Measurements from ENCODE around the gene CKMT2.
"Not testable (repeated sequence)": the region's sequence is repeated elsewhere in the genome, so short reads cannot be mapped to it uniquely, and the experiment has no call there.

CKMT2 gene

GRCh38 chr5:81249240-81249639, 16.1 kb downstream of the CKMT2 start:
- in situ Hi-C loops (cut with HindIII; ENCODE audit: low sequenced_read_pairs) = no loop called here

- in situ Hi-C loops (cut with HindIII; ENCODE audit: low sequenced_read_pairs) = no loop called here
Measured at GRCh38 chr5:81250004-81250403, 16.9 kb downstream of the CKMT2 start.

- in situ Hi-C loops (cut with HindIII; ENCODE audit: low sequenced_read_pairs) = no loop called here
Measured at GRCh38 chr5:81251922-81252321, 18.8 kb downstream of the CKMT2 start.

GRCh38 chr5:81252904-81253303, 19.8 kb downstream of the CKMT2 start:
- in situ Hi-C loops (cut with HindIII; ENCODE audit: low sequenced_read_pairs) = no loop called here

GRCh38 chr5:81253875-81254274, 20.8 kb downstream of the CKMT2 start:
- in situ Hi-C loops (cut with HindIII; ENCODE audit: low sequenced_read_pairs) = no loop called here

- in situ Hi-C loops (cut with HindIII; ENCODE audit: low sequenced_read_pairs) = no loop called here
Measured at GRCh38 chr5:81254886-81255559, 21.9 kb downstream of the CKMT2 start.

GRCh38 chr5:81256766-81257165, 23.6 kb downstream of the CKMT2 start:
- in situ Hi-C loops (cut with HindIII; ENCODE audit: low sequenced_read_pairs) = no loop called here

- in situ Hi-C loops (cut with HindIII; ENCODE audit: low sequenced_read_pairs) = not testable (repeated sequence)
Measured at GRCh38 chr5:81262796-81263195, 29.7 kb downstream of the CKMT2 start.

GRCh38 chr5:81265101-81265500, 32.0 kb downstream of the CKMT2 start:
- in situ Hi-C loops (cut with HindIII; ENCODE audit: low sequenced_read_pairs) = no loop called here

GRCh38 chr5:81268521-81269196, 35.5 kb downstream of the CKMT2 start:
- in situ Hi-C loops (cut with HindIII; ENCODE audit: low sequenced_read_pairs) = no loop called here

- in situ Hi-C loops (cut with HindIII; ENCODE audit: low sequenced_read_pairs) = no loop called here
Measured at GRCh38 chr5:81269751-81270393, 36.8 kb downstream of the CKMT2 start.

GRCh38 chr5:81270394-81271027, 37.4 kb downstream of the CKMT2 start:
- in situ Hi-C loops (cut with HindIII; ENCODE audit: low sequenced_read_pairs) = not testable (repeated sequence)

GRCh38 chr5:81283976-81284375, 50.9 kb downstream of the CKMT2 start:
- in situ Hi-C loops (cut with HindIII; ENCODE audit: low sequenced_read_pairs) = no loop called here

GRCh38 chr5:81286059-81286617, 53.0 kb downstream of the CKMT2 start:
- in situ Hi-C loops (cut with HindIII; ENCODE audit: low sequenced_read_pairs) = no loop called here

GRCh38 chr5:81288021-81288433, 54.9 kb downstream of the CKMT2 start:
- in situ Hi-C loops (cut with HindIII; ENCODE audit: low sequenced_read_pairs) = no loop called here

GRCh38 chr5:81290146-81290545, 57.0 kb downstream of the CKMT2 start:
- in situ Hi-C loops (cut with HindIII; ENCODE audit: low sequenced_read_pairs) = no loop called here

GRCh38 chr5:81292130-81292529, 59.0 kb downstream of the CKMT2 start:
- in situ Hi-C loops (cut with HindIII; ENCODE audit: low sequenced_read_pairs) = no loop called here

- in situ Hi-C loops (cut with HindIII; ENCODE audit: low sequenced_read_pairs) = not testable (repeated sequence)
Measured at GRCh38 chr5:81294021-81294420, 60.9 kb downstream of the CKMT2 start.

- in situ Hi-C loops (cut with HindIII; ENCODE audit: low sequenced_read_pairs) = no loop called here
Measured at GRCh38 chr5:81297531-81297930, 64.4 kb downstream of the CKMT2 start.

- in situ Hi-C loops (cut with HindIII; ENCODE audit: low sequenced_read_pairs) = no loop called here
Measured at GRCh38 chr5:81300921-81301270, 67.8 kb downstream of the CKMT2 start.

GRCh38 chr5:81301271-81302015, 68.3 kb downstream of the CKMT2 start, which contains the start of gene ZCCHC9:
Gene ZCCHC9 (plus strand): TSS chr5:81301587. CDS start chr5:81304758, 3,171 bp downstream.
- in situ Hi-C loops (cut with HindIII; ENCODE audit: low sequenced_read_pairs) = no loop called here

Measured in DLD1 (cell line).